ENCODE measurements around the gene ARSG.
"Not testable (repeated sequence)": the region's sequence is repeated elsewhere in the genome, so short reads cannot be mapped to it uniquely, and the experiment has no call there.

The ARSG gene

GRCh38 chr17:68255151-68255550, 36.1 kb upstream of the ARSG start:
- TF ChIP-seq CTCF (IDR thresholded peaks at IDR 0.05; ENCODE audit: low read depth, low read length): no peak
- H3K4me3 ChIP-seq (ENCODE audit: low read depth, low read length): no peak overlapping the region

- no peak overlapping the region for H3K4me3 ChIP-seq (ENCODE audit: low read depth, low read length)
- no peak for TF ChIP-seq CTCF (IDR thresholded peaks at IDR 0.05; ENCODE audit: low read depth, low read length)
These were observed 35.4 kb upstream of the ARSG start for GRCh38 chr17:68255731-68256538.

GRCh38 chr17:68256701-68257100, 34.6 kb upstream of the ARSG start:
- H3K4me3 ChIP-seq (ENCODE audit: low read depth, low read length): not testable (repeated sequence)

- TF ChIP-seq CTCF (IDR thresholded peaks at IDR 0.05; ENCODE audit: low read depth, low read length): no peak
- no peak overlapping the region for H3K4me3 ChIP-seq (ENCODE audit: low read depth, low read length)
These were observed 33.4 kb upstream of the ARSG start for GRCh38 chr17:68257934-68258333.

GRCh38 chr17:68258890-68259647, 32.2 kb upstream of the ARSG start:
- peak overlapping the region; percentile 22 for H3K4me3 ChIP-seq (ENCODE audit: low read depth, low read length)

- H3K4me3 ChIP-seq (ENCODE audit: low read depth, low read length): not testable (repeated sequence)
These were observed 31.7 kb upstream of the ARSG start for GRCh38 chr17:68259648-68259951.

GRCh38 chr17:68260051-68260762, 31.1 kb upstream of the ARSG start:
- TF ChIP-seq CTCF (IDR thresholded peaks at IDR 0.05; ENCODE audit: low read depth, low read length): no peak
- no peak overlapping the region for H3K4me3 ChIP-seq (ENCODE audit: low read depth, low read length)

GRCh38 chr17:68262467-68262866, 28.8 kb upstream of the ARSG start:
- not testable (repeated sequence) for H3K4me3 ChIP-seq (ENCODE audit: low read depth, low read length)

GRCh38 chr17:68263101-68263681, 28.1 kb upstream of the ARSG start:
- peak; percentile 37; the same call in 1 of the 2 replicates for TF ChIP-seq CTCF (IDR thresholded peaks at IDR 0.05; ENCODE audit: low read depth, low read length)

GRCh38 chr17:68265833-68266232, 25.5 kb upstream of the ARSG start:
- not testable (repeated sequence) for H3K4me3 ChIP-seq (ENCODE audit: low read depth, low read length)

More at GRCh38 chr17:68263101-68263681, 28.1 kb upstream of the ARSG start:
- not testable (repeated sequence) for H3K4me3 ChIP-seq (ENCODE audit: low read depth, low read length)

All from WI38 (cell line).